ENCODE data around the gene SLC26A5.
A peak's percentile ranks its signal among the peaks of the same experiment; 100 is the strongest.

Gene SLC26A5

GRCh38 chr7:103462358-103462757 is 16.4 kb upstream of the SLC26A5 start:
- TF ChIP-seq BACH2 (CRISPR knock-in tag; IDR thresholded peaks at IDR 0.05; ENCODE audit: borderline replicate concordance) (no peak), OSR1 (CRISPR knock-in tag; IDR thresholded peaks at IDR 0.05) (no peak), TOX (CRISPR knock-in tag; IDR thresholded peaks at IDR 0.05; ENCODE audit: borderline replicate concordance) (no peak), ZNF565 (CRISPR knock-in tag; conservative IDR thresholded peaks at IDR 0.05; ENCODE audit: low read depth) (no peak), ISL1 (CRISPR knock-in tag; IDR thresholded peaks at IDR 0.05) (no peak), CSDC2 (CRISPR knock-in tag; IDR thresholded peaks at IDR 0.05) (no peak)
- TF ChIP-seq, protein P1, sequence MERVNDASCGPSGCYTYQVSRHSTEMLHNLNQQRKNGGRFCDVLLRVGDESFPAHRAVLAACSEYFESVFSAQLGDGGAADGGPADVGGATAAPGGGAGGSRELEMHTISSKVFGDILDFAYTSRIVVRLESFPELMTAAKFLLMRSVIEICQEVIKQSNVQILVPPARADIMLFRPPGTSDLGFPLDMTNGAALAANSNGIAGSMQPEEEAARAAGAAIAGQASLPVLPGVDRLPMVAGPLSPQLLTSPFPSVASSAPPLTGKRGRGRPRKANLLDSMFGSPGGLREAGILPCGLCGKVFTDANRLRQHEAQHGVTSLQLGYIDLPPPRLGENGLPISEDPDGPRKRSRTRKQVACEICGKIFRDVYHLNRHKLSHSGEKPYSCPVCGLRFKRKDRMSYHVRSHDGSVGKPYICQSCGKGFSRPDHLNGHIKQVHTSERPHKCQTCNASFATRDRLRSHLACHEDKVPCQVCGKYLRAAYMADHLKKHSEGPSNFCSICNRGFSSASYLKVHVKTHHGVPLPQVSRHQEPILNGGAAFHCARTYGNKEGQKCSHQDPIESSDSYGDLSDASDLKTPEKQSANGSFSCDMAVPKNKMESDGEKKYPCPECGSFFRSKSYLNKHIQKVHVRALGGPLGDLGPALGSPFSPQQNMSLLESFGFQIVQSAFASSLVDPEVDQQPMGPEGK (CRISPR knock-in tag; IDR thresholded peaks at IDR 0.05; ENCODE audit: borderline replicate concordance), result no peak
- ATAC-seq, result no peak

- TF ChIP-seq TOX (CRISPR knock-in tag; IDR thresholded peaks at IDR 0.05; ENCODE audit: borderline replicate concordance), result no peak
- TF ChIP-seq GLIS3 (CRISPR knock-in tag; IDR thresholded peaks at IDR 0.05), result no peak
- TF ChIP-seq POU6F1 (CRISPR knock-in tag; IDR thresholded peaks at IDR 0.05; ENCODE audit: borderline replicate concordance, low read depth), result no peak
- TF ChIP-seq SNAI2 (CRISPR knock-in tag; IDR thresholded peaks at IDR 0.05), result no peak
- no peak for TF ChIP-seq ZNF8 (CRISPR knock-in tag; IDR thresholded peaks at IDR 0.05)
- TF ChIP-seq ARNTL (CRISPR knock-in tag; IDR thresholded peaks at IDR 0.05; ENCODE audit: borderline replicate concordance, low read depth), result no peak
- TF ChIP-seq RARB (CRISPR knock-in tag; IDR thresholded peaks at IDR 0.05), result no peak
- TF ChIP-seq BACH2 (CRISPR knock-in tag; IDR thresholded peaks at IDR 0.05; ENCODE audit: borderline replicate concordance), result no peak
- TF ChIP-seq ZFP3 (CRISPR knock-in tag; IDR thresholded peaks at IDR 0.05), result no peak
- no peak for TF ChIP-seq ESRRG (CRISPR knock-in tag; IDR thresholded peaks at IDR 0.05)
- TF ChIP-seq, protein P1 (CRISPR knock-in tag; IDR thresholded peaks at IDR 0.05; ENCODE audit: borderline replicate concordance), result no peak
- no peak for TF ChIP-seq TCF4 (CRISPR knock-in tag; IDR thresholded peaks at IDR 0.05; ENCODE audit: borderline replicate concordance)
- TF ChIP-seq ZNF565 (CRISPR knock-in tag; conservative IDR thresholded peaks at IDR 0.05; ENCODE audit: low read depth), result no peak
- no peak for TF ChIP-seq CSDC2 (CRISPR knock-in tag; IDR thresholded peaks at IDR 0.05)
- no peak for TF ChIP-seq ZC3H10 (CRISPR knock-in tag; IDR thresholded peaks at IDR 0.05)
- no peak for TF ChIP-seq ISL1 (CRISPR knock-in tag; IDR thresholded peaks at IDR 0.05)
- no peak for TF ChIP-seq PPARA (CRISPR knock-in tag; IDR thresholded peaks at IDR 0.05; ENCODE audit: borderline replicate concordance)
- no peak for TF ChIP-seq ZNF70 (CRISPR knock-in tag; IDR thresholded peaks at IDR 0.05)
- ATAC-seq, result peak; percentile 99
Observed at GRCh38 chr7:103447073-103447960, 1.3 kb upstream of the SLC26A5 start.

- TF ChIP-seq ARNTL (CRISPR knock-in tag; IDR thresholded peaks at IDR 0.05; ENCODE audit: borderline replicate concordance, low read depth) (no peak), TCF4 (CRISPR knock-in tag; IDR thresholded peaks at IDR 0.05; ENCODE audit: borderline replicate concordance) (no peak; the same call in 1 of the 2 replicates), ZNF8 (CRISPR knock-in tag; IDR thresholded peaks at IDR 0.05) (no peak), RARB (CRISPR knock-in tag; IDR thresholded peaks at IDR 0.05) (no peak), BACH2 (CRISPR knock-in tag; IDR thresholded peaks at IDR 0.05; ENCODE audit: borderline replicate concordance) (no peak), TOX (CRISPR knock-in tag; IDR thresholded peaks at IDR 0.05; ENCODE audit: borderline replicate concordance) (no peak), ZFP3 (CRISPR knock-in tag; IDR thresholded peaks at IDR 0.05) (no peak), ISL1 (CRISPR knock-in tag; IDR thresholded peaks at IDR 0.05) (no peak), SNAI2 (CRISPR knock-in tag; IDR thresholded peaks at IDR 0.05) (no peak), CSRNP3 (CRISPR knock-in tag; IDR thresholded peaks at IDR 0.05) (no peak), ZFP30 (CRISPR knock-in tag; IDR thresholded peaks at IDR 0.05) (no peak), ESRRG (CRISPR knock-in tag; IDR thresholded peaks at IDR 0.05) (no peak), ZNF565 (CRISPR knock-in tag; conservative IDR thresholded peaks at IDR 0.05; ENCODE audit: low read depth) (no peak), CSDC2 (CRISPR knock-in tag; IDR thresholded peaks at IDR 0.05) (no peak)
- TF ChIP-seq, protein P1 (CRISPR knock-in tag; IDR thresholded peaks at IDR 0.05; ENCODE audit: borderline replicate concordance), result no peak
- TF ChIP-seq, protein P2, sequence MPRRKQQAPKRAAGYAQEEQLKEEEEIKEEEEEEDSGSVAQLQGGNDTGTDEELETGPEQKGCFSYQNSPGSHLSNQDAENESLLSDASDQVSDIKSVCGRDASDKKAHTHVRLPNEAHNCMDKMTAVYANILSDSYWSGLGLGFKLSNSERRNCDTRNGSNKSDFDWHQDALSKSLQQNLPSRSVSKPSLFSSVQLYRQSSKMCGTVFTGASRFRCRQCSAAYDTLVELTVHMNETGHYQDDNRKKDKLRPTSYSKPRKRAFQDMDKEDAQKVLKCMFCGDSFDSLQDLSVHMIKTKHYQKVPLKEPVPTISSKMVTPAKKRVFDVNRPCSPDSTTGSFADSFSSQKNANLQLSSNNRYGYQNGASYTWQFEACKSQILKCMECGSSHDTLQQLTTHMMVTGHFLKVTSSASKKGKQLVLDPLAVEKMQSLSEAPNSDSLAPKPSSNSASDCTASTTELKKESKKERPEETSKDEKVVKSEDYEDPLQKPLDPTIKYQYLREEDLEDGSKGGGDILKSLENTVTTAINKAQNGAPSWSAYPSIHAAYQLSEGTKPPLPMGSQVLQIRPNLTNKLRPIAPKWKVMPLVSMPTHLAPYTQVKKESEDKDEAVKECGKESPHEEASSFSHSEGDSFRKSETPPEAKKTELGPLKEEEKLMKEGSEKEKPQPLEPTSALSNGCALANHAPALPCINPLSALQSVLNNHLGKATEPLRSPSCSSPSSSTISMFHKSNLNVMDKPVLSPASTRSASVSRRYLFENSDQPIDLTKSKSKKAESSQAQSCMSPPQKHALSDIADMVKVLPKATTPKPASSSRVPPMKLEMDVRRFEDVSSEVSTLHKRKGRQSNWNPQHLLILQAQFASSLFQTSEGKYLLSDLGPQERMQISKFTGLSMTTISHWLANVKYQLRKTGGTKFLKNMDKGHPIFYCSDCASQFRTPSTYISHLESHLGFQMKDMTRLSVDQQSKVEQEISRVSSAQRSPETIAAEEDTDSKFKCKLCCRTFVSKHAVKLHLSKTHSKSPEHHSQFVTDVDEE (CRISPR knock-in tag; IDR thresholded peaks at IDR 0.05), result no peak
- ATAC-seq, result peak; percentile 18
Observed at GRCh38 chr7:103445228-103446048, 569 bp downstream of the SLC26A5 start.
